Pancreas (tissue), 10 donors: Measurements from ENCODE around the gene OTOP2. TPM values are rescaled to one million over a fixed set of nuclear protein-coding genes. Genes with fewer than 3 reads are reported as not detected.

Experiments
- ATAC-seq, 4 donors: fragments of 200-7000 bp; cut with Tn5 transposase; one replicate each; pipeline versions ENCODE4 v1.8.0 to v1.9.1; 2020; ENCODE audit warnings: mild to moderate bottlenecking in 4 of 4, moderate library complexity in 4 of 4
- DNase-seq, 6 donors: peaks; one replicate each; pipeline ENCODE4 v3.0.0-alpha.2; 2020
- FAIRE-seq: peaks from 2 replicates; lab custom pipeline; 2012; peaks lifted over from hg19 to GRCh38; lab: Jason Lieb, UNC
- H3K27ac ChIP-seq, 4 donors: fragments of 200-600 bp; sonication (generic); 1 replicate in 3 of 4; 2 replicates in 1 of 4; pipeline versions ENCODE4 v1.5.0 to v1.8.0; 2020
- H3K27me3 ChIP-seq, 4 donors: fragments of 200-600 bp; one replicate each; pipeline ENCODE4 v1.8.0; 2021
- H3K36me3 ChIP-seq, 3 donors: fragments of 200-600 bp; sonication (generic) in 1 of 3; one replicate each; pipeline versions ENCODE4 v1.5.0 to v1.8.0; 2020 to 2021
- H3K4me1 ChIP-seq, 3 donors: fragments of 200-600 bp; one replicate each; pipeline ENCODE4 v1.8.0; 2021
- H3K4me3 ChIP-seq, 4 donors: fragments of 200-600 bp; sonication (generic) in 2 of 4; one replicate each; pipeline versions ENCODE4 v1.5.0 to v1.8.0; 2020 to 2021
- H3K9me3 ChIP-seq, 4 donors: fragments of 200-600 bp; one replicate each; pipeline ENCODE4 v1.8.0; 2021
- WGBS, 2 donors: extraction: QIAGEN DNeasy Blood & Tissue Kit; methylation state at CpG; one replicate each; pipeline ENCODE4 v1.1.7; 2013; 5-methylcytosine and 5-hydroxymethylcytosine counted together
- intact Hi-C, 3 donors: fragments of 100-400 bp; cut with DNase I; formaldehyde crosslinking; loops; one replicate each; pipeline versions ENCODE4 v1.11.1 to v1.14.2; 2022
- polyA plus RNA-seq, 2 donors: library from polyadenylated mRNA; stranded (reverse); fragments of 200-250 nt; gene quantifications; one replicate each; pipeline ENCODE4 v1.2.3, GENCODE V29; 2013
- total RNA-seq, 6 donors: library from RNA; stranded (reverse); fragmentation: NEBNext Ultra II Directional in 4 of 6; extraction: Animal tissue kit (Norgen Biotek cat#: 25700) in 4 of 6; gene quantifications; one replicate each; pipeline versions ENCODE4 v1.2.1 to v1.2.4, GENCODE V29; 2021 to 2023
- TF ChIP-seq, protein P1 (sequence below), 4 donors: fragments of 200-600 bp; sonication (generic) in 3 of 4; IDR thresholded peaks; one replicate each; pipeline versions ENCODE4 v1.5.0 to v1.8.0; 2021; ENCODE audit warnings: antibody characterized with exemption in 4 of 4
- donor health status: healthy with polysubstance abuse.
- donor health status: DM: no; HTN: no; CAD: no; lungs with moderate emphysema.
- donor health status: DM: no; HTN: no; CAD: no.
- donor health status: control.
- donor health status: control.
- donor health status: Bipolar disorder and iron deficiency.
- donor health status: DM: yes; HTN: yes; CAD: no.
- donor health status: DM: no; HTN: no; CAD: no.
- donor health status: DM: no; HTN: no; CAD: no.
- donor health status: DM: yes; HTN: yes; CAD: no.

Gene OTOP2
- total and polyA plus RNA-seq, 8 donors = not detected

DNA sequence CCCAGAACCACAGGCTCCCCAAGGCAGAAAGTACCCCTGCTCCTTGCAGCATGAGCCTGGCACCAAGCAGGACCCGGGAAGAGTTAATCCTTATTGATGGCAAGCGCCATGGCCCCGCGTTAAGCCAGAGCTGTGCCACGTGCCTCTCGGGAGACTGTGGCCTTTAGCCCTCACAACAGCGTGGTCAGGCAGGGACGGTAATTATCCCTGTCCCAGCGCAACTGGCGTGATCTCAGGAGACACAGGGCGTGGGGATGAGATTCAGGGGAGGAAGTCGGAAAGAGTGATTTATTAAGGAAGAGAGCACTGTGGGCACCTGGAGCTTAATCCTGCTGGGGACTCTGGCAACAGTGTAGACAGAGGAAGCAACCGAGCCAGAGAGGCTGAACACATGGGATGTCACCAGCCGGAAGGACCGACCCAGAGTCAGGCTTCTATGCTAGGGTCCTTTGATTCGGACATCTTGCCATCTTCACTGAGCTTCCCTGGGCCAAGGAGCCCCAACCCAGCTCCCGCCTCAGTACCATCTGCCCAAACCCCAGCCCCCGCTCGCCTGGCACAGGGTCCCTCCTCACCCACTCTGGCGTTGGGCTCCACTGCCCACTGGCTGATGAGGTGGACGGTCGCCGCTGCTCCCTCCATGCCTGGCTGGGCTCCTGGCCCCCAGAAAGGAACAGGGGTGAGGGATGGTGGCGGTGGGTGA lies 28.5 kb downstream of the OTOP2 start:
- no peak for ATAC-seq
- Histone ChIP-seq H3K27me3 (no peaks in the 10 kb centered on the region), H3K9me3 (no peaks in the 10 kb centered on the region), H3K4me3 (no peak overlapping the region), H3K4me1 (no peaks in the 10 kb centered on the region), H3K36me3 (peaks cover 5 to 43% (median 19%) of the 10 kb centered on the region in 3 donors), H3K27ac (no peak overlapping the region)
- intact Hi-C loops = no loop called here
- FAIRE-seq = no peak
- TF ChIP-seq, protein P1, sequence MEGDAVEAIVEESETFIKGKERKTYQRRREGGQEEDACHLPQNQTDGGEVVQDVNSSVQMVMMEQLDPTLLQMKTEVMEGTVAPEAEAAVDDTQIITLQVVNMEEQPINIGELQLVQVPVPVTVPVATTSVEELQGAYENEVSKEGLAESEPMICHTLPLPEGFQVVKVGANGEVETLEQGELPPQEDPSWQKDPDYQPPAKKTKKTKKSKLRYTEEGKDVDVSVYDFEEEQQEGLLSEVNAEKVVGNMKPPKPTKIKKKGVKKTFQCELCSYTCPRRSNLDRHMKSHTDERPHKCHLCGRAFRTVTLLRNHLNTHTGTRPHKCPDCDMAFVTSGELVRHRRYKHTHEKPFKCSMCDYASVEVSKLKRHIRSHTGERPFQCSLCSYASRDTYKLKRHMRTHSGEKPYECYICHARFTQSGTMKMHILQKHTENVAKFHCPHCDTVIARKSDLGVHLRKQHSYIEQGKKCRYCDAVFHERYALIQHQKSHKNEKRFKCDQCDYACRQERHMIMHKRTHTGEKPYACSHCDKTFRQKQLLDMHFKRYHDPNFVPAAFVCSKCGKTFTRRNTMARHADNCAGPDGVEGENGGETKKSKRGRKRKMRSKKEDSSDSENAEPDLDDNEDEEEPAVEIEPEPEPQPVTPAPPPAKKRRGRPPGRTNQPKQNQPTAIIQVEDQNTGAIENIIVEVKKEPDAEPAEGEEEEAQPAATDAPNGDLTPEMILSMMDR (IDR thresholded peaks at IDR 0.05) = no peak
- peak in 2 of 6 donors; percentile 43 to 79 for DNase-seq
- WGBS, 2 donors = 87% methylated on average over 23 to 24 of the region's 24 CpGs

DNA sequence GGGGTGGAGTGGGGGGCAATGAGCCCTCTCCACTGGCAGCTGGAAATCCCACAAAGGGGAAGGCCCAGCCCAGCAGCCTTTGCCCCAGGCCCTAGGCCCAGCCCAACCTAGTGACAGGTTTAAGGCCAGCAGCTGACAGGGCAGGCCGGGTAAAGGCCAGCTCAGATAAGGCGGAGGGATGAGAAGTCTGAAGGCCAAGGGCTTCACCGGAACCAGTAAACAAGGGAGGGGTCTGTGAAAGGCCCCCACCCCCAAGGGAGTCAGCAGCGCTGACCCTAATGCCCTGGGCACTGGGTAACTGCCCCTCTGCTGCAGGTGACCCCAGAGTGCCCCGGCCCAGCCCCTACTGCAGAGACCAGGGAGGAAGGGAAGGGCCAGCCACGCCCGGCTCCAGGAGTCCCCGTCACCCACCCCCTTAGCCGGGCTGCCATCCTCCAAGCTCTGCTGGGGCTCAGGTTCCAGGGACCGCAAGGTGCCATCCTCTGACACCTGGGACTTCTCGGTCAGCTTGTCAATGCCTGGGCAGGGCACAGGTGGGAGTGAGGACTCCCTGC lies 29.1 kb downstream of the OTOP2 start:
- peaks cover 5 to 43% (median 19%) of the 10 kb centered on the region in 3 donors for H3K36me3 ChIP-seq
- H3K4me1 ChIP-seq = no peaks in the 10 kb centered on the region
- H3K27me3 ChIP-seq = no peaks in the 10 kb centered on the region
- 81 to 85% methylated on average over 10 to 11 of the region's 11 CpGs for WGBS, 2 donors
- H3K9me3 ChIP-seq = no peaks in the 10 kb centered on the region
- FAIRE-seq = no peak
- intact Hi-C loops = no loop called here
- no peak for ATAC-seq
- DNase-seq = peak in 2 of 6 donors; percentile 34 to 69
- no peak overlapping the region for H3K4me3 ChIP-seq
- no peak overlapping the region for H3K27ac ChIP-seq
- TF ChIP-seq, protein P1 (IDR thresholded peaks at IDR 0.05) = no peak

DNA sequence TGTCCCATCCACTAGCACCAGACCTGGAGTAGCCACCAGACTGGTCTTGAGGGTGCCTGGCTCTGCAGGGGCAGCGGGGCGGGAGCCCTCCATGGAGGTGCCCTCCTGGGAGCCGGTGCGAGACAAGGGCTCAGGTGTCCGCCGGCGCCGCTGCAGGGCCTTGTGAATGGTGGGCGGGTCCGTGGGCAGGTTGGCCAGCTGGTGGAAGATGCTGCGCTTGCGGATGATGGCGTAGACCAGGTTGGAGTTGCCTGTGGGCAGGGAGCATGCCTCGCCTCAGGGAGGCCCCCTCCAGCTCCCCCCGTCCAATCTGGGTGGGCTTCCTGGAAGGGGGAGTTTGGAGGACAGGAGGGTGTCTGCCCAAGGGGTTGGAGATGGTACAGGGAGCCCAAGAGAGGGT lies 30.0 kb downstream of the OTOP2 start:
- Histone ChIP-seq H3K27ac (no peak overlapping the region), H3K27me3 (no peaks in the 10 kb centered on the region), H3K9me3 (no peaks in the 10 kb centered on the region), H3K36me3 (peaks cover 5 to 43% (median 19%) of the 10 kb centered on the region in 3 donors), H3K4me1 (no peaks in the 10 kb centered on the region), H3K4me3 (no peak overlapping the region)
- ATAC-seq (no peak), DNase-seq (peak in 3 of 6 donors; percentile 13 to 72 (median 38)), FAIRE-seq (no peak)
- TF ChIP-seq, protein P1 (IDR thresholded peaks at IDR 0.05) = no peak
- intact Hi-C loops = no loop called here
- 95% methylated on average over 14 to 15 of the region's 15 CpGs for WGBS, 2 donors

GRCh38 chr17:74954665-74955421 lies 30.8 kb downstream of the OTOP2 start:
- TF ChIP-seq, protein P1 (IDR thresholded peaks at IDR 0.05) = no peak
- Histone ChIP-seq H3K36me3 (peaks cover 6 to 45% (median 19%) of the 10 kb centered on the region in 3 donors), H3K27me3 (no peaks in the 10 kb centered on the region), H3K9me3 (no peaks in the 10 kb centered on the region), H3K27ac (no peak overlapping the region), H3K4me1 (no peaks in the 10 kb centered on the region), H3K4me3 (no peak overlapping the region)
- intact Hi-C loops = no loop called here
- FAIRE-seq (no peak), ATAC-seq (no peak), DNase-seq (no peak)
- WGBS, 2 donors = 74 to 81% methylated on average over 13 of the region's 13 CpGs
